A549 treated with CpdA at 1 μM for 4 hours (cell line): ENCODE measurements around the gene TMEM185A. TPM values are rescaled to one million over a fixed set of nuclear protein-coding genes. Genes with fewer than 3 reads are reported as not detected.

Experiments
- total RNA-seq: library from RNA; stranded (reverse); fragments of 200-300 nt; extraction: Qiagen RNA extraction; gene quantifications from 5 replicates; pipeline ENCODE4 v1.2.3, GENCODE V29; 2022; ENCODE audit warnings: low read depth

TMEM185A gene
- total RNA-seq: 24.1 to 29.9 TPM (median 27.9 TPM) in 5 replicates

GRCh38 chrX:149631234-149632165 is at the start of gene TMEM185A:
TMEM185A (minus strand) TSS chrX:149631792; CDS start chrX:149631580, 212 bp downstream.

GRCh38 chrX:149595214-149595613 is 36.4 kb downstream of the TMEM185A start, which contains the start of gene HSFX2:
HSFX2 (minus strand) TSS chrX:149595314; CDS start chrX:149594700, 614 bp downstream.

GRCh38 chrX:149587359-149587758 is 44.2 kb downstream of the TMEM185A start, which contains the start of gene MAGEA9B:
MAGEA9B (minus strand) TSS chrX:149587459; CDS start chrX:149583179, 4,280 bp downstream.

GRCh38 chrX:149549701-149550100 is 81.9 kb downstream of the TMEM185A start, which contains the start of gene HSFX3:
HSFX3 (minus strand) TSS chrX:149549924; CDS start chrX:149549852, 72 bp downstream.

Other genes starting within 250 kb of the TMEM185A start
- gene IDS, start 126.5 kb downstream of the TMEM185A start, total RNA-seq: 99.6 to 116 TPM (median 110 TPM) in 5 replicates
- 20.0 to 23.6 TPM (median 21.7 TPM) in 5 replicates for gene EOLA1, start 90.8 kb downstream of the TMEM185A start, total RNA-seq
- gene HSFX3, start 81.9 kb downstream of the TMEM185A start, total RNA-seq: not detected in 5 replicates
- gene MAGEA9B, start 44.3 kb downstream of the TMEM185A start, total RNA-seq: not detected in 5 replicates
- gene HSFX2, start 36.5 kb downstream of the TMEM185A start, total RNA-seq: 0.08 TPM in 1 of 5 replicates, not detected in the others
- 0.02 TPM in 1 of 5 replicates, not detected in the others for gene MAGEA11, start 80.3 kb upstream of the TMEM185A start, total RNA-seq
- 0.26 to 0.50 TPM (median 0.43 TPM) in 5 replicates for gene HSFX1, start 142.3 kb upstream of the TMEM185A start, total RNA-seq
- gene MAGEA9, start 150.1 kb upstream of the TMEM185A start, total RNA-seq: not detected in 5 replicates
- not detected in 5 replicates for gene MAGEA8, start 249.4 kb upstream of the TMEM185A start, total RNA-seq